Lung (tissue), 12 donors: ENCODE measurements around the gene POR. TPM values are rescaled to one million over a fixed set of nuclear protein-coding genes. Genes with fewer than 3 reads are reported as not detected.

Source experiments
- ATAC-seq: fragments of 200-7000 bp; cut with Tn5 transposase; one replicate; pipeline ENCODE4 v1.9.1; 2020; ENCODE audit warnings: moderate number of reproducible peaks; ENCODE audit not compliant: insufficient read depth, low FRiP score
- DNase-seq, 3 donors: peaks; one replicate each; pipeline ENCODE4 v3.0.0-alpha.2; 2013 to 2017
- H3K27ac ChIP-seq, 2 donors: one replicate each; pipeline ENCODE4 v1.5.1; 2013; ENCODE audit warnings: mild to moderate bottlenecking in 2 of 2, moderate library complexity in 2 of 2, control low read depth in 1 of 2, inconsistent platforms in 1 of 2, low read depth in 1 of 2, low read length in 1 of 2
- H3K27me3 ChIP-seq, 3 donors: one replicate each; pipeline ENCODE4 v1.5.1; 2013; ENCODE audit warnings: low read length in 2 of 3; ENCODE audit not compliant: control insufficient read depth in 3 of 3, insufficient read depth in 3 of 3
- H3K36me3 ChIP-seq, 4 donors: one replicate each; pipeline ENCODE4 v1.5.1; 2013; ENCODE audit warnings: low read length in 4 of 4, mild to moderate bottlenecking in 1 of 4, moderate library complexity in 1 of 4; ENCODE audit not compliant: control insufficient read depth in 4 of 4, insufficient read depth in 4 of 4
- H3K4me1 ChIP-seq, 5 donors: one replicate each; pipeline ENCODE4 v1.5.1; 2013; ENCODE audit warnings: low read length in 5 of 5, mild to moderate bottlenecking in 2 of 5, moderate library complexity in 1 of 5; ENCODE audit not compliant: control insufficient read depth in 5 of 5, insufficient read depth in 5 of 5
- H3K4me3 ChIP-seq: one replicate; pipeline ENCODE4 v1.5.1; 2013; ENCODE audit warnings: mild to moderate bottlenecking, control low read depth, moderate library complexity
- H3K9ac ChIP-seq, 2 donors: one replicate each; pipeline ENCODE4 v1.5.1; 2013; ENCODE audit warnings: low read length in 2 of 2, control low read depth in 1 of 2; ENCODE audit not compliant: insufficient read depth in 1 of 2
- H3K9me3 ChIP-seq, 4 donors: one replicate each; pipeline ENCODE4 v1.5.1; 2013; ENCODE audit warnings: low read length in 3 of 4, mild to moderate bottlenecking in 1 of 4, moderate library complexity in 1 of 4; ENCODE audit not compliant: control insufficient read depth in 4 of 4, insufficient read depth in 3 of 4
- CTCF ChIP-seq: IDR thresholded peaks from 2 replicates; pipeline ENCODE4 v1.5.1; 2012; ENCODE audit warnings: mild to moderate bottlenecking; ENCODE audit errors: control extremely low read depth, extremely low read depth
- WGBS, 2 donors: extraction: QIAGEN DNeasy Blood & Tissue Kit; methylation state at CpG; one replicate each; pipeline ENCODE4 v1.1.7; 2013; 5-methylcytosine and 5-hydroxymethylcytosine counted together
- polyA plus RNA-seq, 2 donors: library from polyadenylated mRNA; stranded (reverse); fragments of 200-250 nt; gene quantifications; one replicate each; pipeline ENCODE4 v1.2.1, GENCODE V29; 2013
- total RNA-seq, 2 donors: library from RNA; depleted of rRNA in 1 of 2; stranded (reverse); fragments of >200 nt in 1 of 2; gene quantifications; one replicate each; pipeline ENCODE4 v1.2.1, GENCODE V29; 2014 to 2021
- donor health status: control.
- donor health status: control.
- donor health status: Bipolar disorder and iron deficiency.
- donor health status: healthy.
- donor health status: DM: yes; HTN: yes; CAD: no.

The POR gene
- total and polyA plus RNA-seq, 4 donors: 111 to 305 (median 264) TPM

GRCh38 chr7:75962607-75963380 lies 47.8 kb downstream of the POR start:
- H3K36me3 ChIP-seq: peaks cover 2 to 18% (median 8%) of the 10 kb centered on the region in 4 donors
- no peak for ATAC-seq
- 54 to 61% methylated on average over 18 of the region's 18 CpGs for WGBS, 2 donors

DNA sequence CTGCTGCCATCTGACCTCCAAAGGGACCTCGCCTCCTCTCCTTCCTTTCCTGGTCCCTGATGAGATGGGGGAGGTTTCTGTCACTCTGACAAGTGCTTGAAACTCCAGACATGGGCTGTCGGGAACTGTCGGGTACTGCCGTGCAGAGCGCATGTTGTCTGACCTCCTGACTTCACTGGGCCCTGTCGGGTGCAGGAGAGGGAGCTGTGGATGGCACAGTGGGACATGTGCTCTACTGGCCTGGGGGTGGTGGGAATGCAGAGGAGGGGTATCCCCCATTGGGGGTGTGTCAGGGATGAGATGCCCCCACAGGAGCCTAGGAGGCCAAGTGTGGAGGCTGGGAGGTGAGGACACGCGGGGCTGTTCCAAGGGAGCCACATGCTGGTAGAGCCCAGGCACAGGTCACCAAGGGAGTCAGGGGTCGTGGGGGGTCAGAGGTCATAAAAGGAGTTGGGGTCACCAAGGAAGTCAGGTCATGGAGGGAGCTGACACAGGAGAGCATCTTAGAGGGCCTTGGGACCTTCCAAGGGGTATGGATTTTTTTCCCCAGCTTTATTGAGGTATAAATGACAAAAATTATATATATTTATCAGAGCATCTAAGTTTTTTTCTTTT lies 48.5 kb downstream of the POR start:
- Histone ChIP-seq H3K27me3 (no peaks in the 10 kb centered on the region), H3K4me1 (peaks cover 7 to 28% (median 15%) of the 10 kb centered on the region in 5 donors), H3K4me3 (no peak overlapping the region), H3K36me3 (peaks cover 0 to 18% (median 4%) of the 10 kb centered on the region in 4 donors), H3K9me3 (no peaks in the 10 kb centered on the region), H3K9ac (peak overlapping the region in 1 of 2 donors; percentile 47), H3K27ac (peak overlapping the region; percentile 38 to 77)
- DNase-seq (peak in 1 of 3 donors; percentile 37), ATAC-seq (no peak)
- no peak for TF ChIP-seq CTCF
- WGBS, 2 donors: 78 to 82% methylated on average over 9 of the region's 9 CpGs

More at GRCh38 chr7:75962607-75963380, 47.8 kb downstream of the POR start:
- peak overlapping the region; percentile 38 to 77 for H3K27ac ChIP-seq
- no peaks in the 10 kb centered on the region for H3K9me3 ChIP-seq
- DNase-seq: peak; percentile 60 to 72 (median 70)
- no peaks in the 10 kb centered on the region for H3K27me3 ChIP-seq
- TF ChIP-seq CTCF: no peak
- H3K4me3 ChIP-seq: no peak overlapping the region
- H3K9ac ChIP-seq: peak overlapping the region in 1 of 2 donors; percentile 71
- H3K4me1 ChIP-seq: peaks cover 0 to 23% (median 10%) of the 10 kb centered on the region in 5 donors

GRCh38 chr7:75965617-75966016 lies 50.7 kb downstream of the POR start:
- Histone ChIP-seq H3K27me3 (no peaks in the 10 kb centered on the region), H3K9me3 (no peaks in the 10 kb centered on the region), H3K4me3 (no peak overlapping the region), H3K36me3 (peaks cover 0 to 19% (median 2%) of the 10 kb centered on the region in 4 donors), H3K27ac (peak overlapping the region; percentile 67 to 84), H3K4me1 (peaks cover 10 to 28% (median 21%) of the 10 kb centered on the region in 5 donors), H3K9ac (no peak overlapping the region)
- WGBS, 2 donors: 91 to 93% methylated on average over 13 of the region's 13 CpGs
- no peak for ATAC-seq
- TF ChIP-seq CTCF: no peak
- no peak for DNase-seq
